Gastrocnemius medialis (tissue), 4 donors: ENCODE measurements around the gene CTDSPL. TPM values are rescaled to one million over a fixed set of nuclear protein-coding genes. Genes with fewer than 3 reads are reported as not detected.
A peak's percentile ranks its signal among the peaks of the same experiment; 100 is the strongest.

Experiments
- ATAC-seq, 2 donors: fragments of 150-250 bp; one replicate each; pipeline ENCODE4 v1.9.1; 2016
- DNase-seq, 2 donors: peaks; one replicate each; pipeline ENCODE4 v3.0.0-alpha.2; 2019
- H3K27ac ChIP-seq, 4 donors: fragments of 200-600 bp; sonication (generic); 1 replicate in 1 of 4; 2 replicates in 3 of 4; pipeline ENCODE4 v1.5.1; 2016 to 2018; ENCODE audit warnings: mild to moderate bottlenecking in 2 of 4, moderate library complexity in 1 of 4
- H3K27me3 ChIP-seq, 3 donors: fragments of 200-600 bp; sonication (generic) in 2 of 3; 1 replicate in 1 of 3; 2 replicates in 2 of 3; pipeline versions ENCODE4 v1.5.1 to v1.6.0; 2016 to 2019; ENCODE audit warnings: mild to moderate bottlenecking in 1 of 3, moderate library complexity in 1 of 3
- H3K36me3 ChIP-seq, 2 donors: fragments of 200-600 bp; sonication (generic) in 1 of 2; one replicate each; pipeline ENCODE4 v1.5.1; 2017 to 2018
- H3K4me1 ChIP-seq, 2 donors: fragments of 200-600 bp; sonication (generic) in 1 of 2; one replicate each; pipeline ENCODE4 v1.5.1; 2016 to 2017; ENCODE audit warnings: mild to moderate bottlenecking in 2 of 2
- H3K4me3 ChIP-seq, 4 donors: fragments of 200-600 bp; sonication (generic) in 3 of 4; 1 replicate in 1 of 4; 2 replicates in 3 of 4; pipeline ENCODE4 v1.5.1; 2016 to 2019; ENCODE audit warnings: mild to moderate bottlenecking in 2 of 4
- H3K9me3 ChIP-seq, 3 donors: fragments of 200-600 bp; sonication (generic) in 2 of 3; 1 replicate in 1 of 3; 2 replicates in 2 of 3; pipeline ENCODE4 v1.5.1; 2016 to 2019
- CTCF ChIP-seq, 5 experiments: fragments of 450-650 bp in 3 of 5; fragments of 200-600 bp in 2 of 5; sonication (generic) in 2 of 5; IDR thresholded peaks in 4 of 5; conservative IDR thresholded peaks in 1 of 5; 1 replicate in 4 of 5; 2 replicates in 1 of 5; pipeline ENCODE4 v1.5.1; 2016 to 2019; ENCODE audit warnings: antibody characterized with exemption in 5 of 5, mild to moderate bottlenecking in 3 of 5, moderate library complexity in 3 of 5
- POLR2A ChIP-seq, 2 donors: fragments of 450-650 bp; IDR thresholded peaks; one replicate each; pipeline ENCODE4 v1.6.1; 2017; ENCODE audit warnings: antibody characterized with exemption in 2 of 2, mild to moderate bottlenecking in 2 of 2, moderate library complexity in 2 of 2
- in situ Hi-C, 4 donors: fragments of 200-750 bp; cut with MboI; loops; one replicate each; pipeline versions ENCODE4 v1.15.0 to v1.8.0; 2017; ENCODE audit warnings: low sequenced_read_pairs in 4 of 4
- intact Hi-C: fragments of 100-400 bp; cut with DNase I; formaldehyde crosslinking; loops from one replicate; pipeline ENCODE4 v1.15.1; 2023; ENCODE audit warnings: low total_unique reads
- total RNA-seq, 4 donors: library from RNA; depleted of rRNA; stranded (reverse); fragments of >200 nt; gene quantifications; one replicate each; pipeline versions ENCODE4 v1.1.0 to v1.2.3, GENCODE V29; 2016

CTDSPL gene
- total RNA-seq, 4 donors from 2014 or later = 12.1 to 23.1 (median 14.6) TPM

- H3K4me3 ChIP-seq = no peak overlapping the region
- peak; percentile 76 to 77 for ATAC-seq
- H3K27me3 ChIP-seq = no peaks in the 10 kb centered on the region
- H3K9me3 ChIP-seq = no peaks in the 10 kb centered on the region
- in situ Hi-C loops (no loop called here), intact Hi-C loops (no loop called here)
- peak in 1 of 2 donors; percentile 55 for DNase-seq
- no peak for TF ChIP-seq CTCF (IDR thresholded peaks at IDR 0.05 in 4 of 5, conservative IDR thresholded peaks at IDR 0.05 in 1 of 5)
- TF ChIP-seq POLR2A (IDR thresholded peaks at IDR 0.05) = no peak
- H3K36me3 ChIP-seq = no peaks in the 10 kb centered on the region
- H3K4me1 ChIP-seq = peaks cover 18 to 22% of the 10 kb centered on the region in 2 donors
- peak overlapping the region; percentile 32 to 69 (median 66) for H3K27ac ChIP-seq
Measured at GRCh38 chr3:37922721-37923568, 61.3 kb downstream of the CTDSPL start.

- ATAC-seq = no peak
- DNase-seq = no peak
- in situ Hi-C loops = no loop called here
Measured at GRCh38 chr3:37923569-37924040, 61.9 kb downstream of the CTDSPL start.

GRCh38 chr3:37924453-37924852 is 62.8 kb downstream of the CTDSPL start:
- intact Hi-C loops (no loop called here), in situ Hi-C loops (no loop called here)
- DNase-seq = no peak
- peaks cover 18 to 22% of the 10 kb centered on the region in 2 donors for H3K4me1 ChIP-seq
- H3K27me3 ChIP-seq = no peaks in the 10 kb centered on the region
- no peaks in the 10 kb centered on the region for H3K36me3 ChIP-seq
- TF ChIP-seq CTCF (IDR thresholded peaks at IDR 0.05 in 4 of 5, conservative IDR thresholded peaks at IDR 0.05 in 1 of 5) = no peak
- TF ChIP-seq POLR2A (IDR thresholded peaks at IDR 0.05) = no peak
- no peak overlapping the region for H3K4me3 ChIP-seq
- no peaks in the 10 kb centered on the region for H3K9me3 ChIP-seq
- H3K27ac ChIP-seq = peak overlapping the region in 1 of 4 donors; percentile 10
- no peak for ATAC-seq

More at GRCh38 chr3:37923569-37924040, 61.9 kb downstream of the CTDSPL start:
- Histone ChIP-seq H3K36me3 (no peaks in the 10 kb centered on the region), H3K9me3 (no peaks in the 10 kb centered on the region), H3K4me1 (peaks cover 18 to 22% of the 10 kb centered on the region in 2 donors), H3K4me3 (no peak overlapping the region), H3K27ac (peak overlapping the region in 3 of 4 donors; percentile 32 to 69 (median 65)), H3K27me3 (no peaks in the 10 kb centered on the region)
- intact Hi-C loops = no loop called here
- no peak for TF ChIP-seq CTCF (IDR thresholded peaks at IDR 0.05 in 4 of 5, conservative IDR thresholded peaks at IDR 0.05 in 1 of 5)
- no peak for TF ChIP-seq POLR2A (IDR thresholded peaks at IDR 0.05)

- no peaks in the 10 kb centered on the region for H3K36me3 ChIP-seq
- TF ChIP-seq POLR2A (IDR thresholded peaks at IDR 0.05) = no peak
- TF ChIP-seq CTCF (IDR thresholded peaks at IDR 0.05 in 4 of 5, conservative IDR thresholded peaks at IDR 0.05 in 1 of 5) = no peak
- H3K9me3 ChIP-seq = no peaks in the 10 kb centered on the region
- DNase-seq (no peak), ATAC-seq (no peak)
- H3K27ac ChIP-seq = no peak overlapping the region
- H3K27me3 ChIP-seq = no peaks in the 10 kb centered on the region
- peaks cover 16 to 22% of the 10 kb centered on the region in 2 donors for H3K4me1 ChIP-seq
- in situ Hi-C loops (no loop called here), intact Hi-C loops (no loop called here)
- H3K4me3 ChIP-seq = no peak overlapping the region
Measured at GRCh38 chr3:37925157-37925556, 63.5 kb downstream of the CTDSPL start.
